ENCODE results near the gene TM4SF5.

Gene TM4SF5

DNA sequence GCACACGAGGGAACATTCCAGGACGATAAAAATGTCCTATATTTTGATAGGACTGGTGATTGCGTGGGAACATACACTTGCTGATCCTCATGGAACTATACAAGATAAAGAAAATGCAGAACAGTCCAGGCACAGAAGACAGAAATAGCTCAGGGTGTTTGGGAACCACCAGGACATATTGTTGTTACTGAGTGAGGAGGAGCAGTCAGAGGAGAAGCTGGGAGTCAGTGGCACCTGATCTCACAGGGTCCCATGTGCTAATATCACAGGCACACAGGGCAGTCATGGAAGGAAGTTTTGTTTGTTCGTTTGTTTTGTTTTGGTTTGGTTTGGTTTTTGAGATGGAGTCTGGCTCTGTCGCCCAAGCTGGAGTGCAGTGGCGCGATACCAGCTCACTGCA is 41.0 kb downstream of the TM4SF5 start:
- H3K27ac ChIP-seq (ENCODE audit: insufficient read depth in 1 of 2, low read depth in 1 of 2, low read length in 2 of 2, poor library complexity in 1 of 2, severe bottlenecking in 2 of 2): no peak overlapping the region
- no peaks in the 10 kb centered on the region for H3K9me3 ChIP-seq (ENCODE audit: control extremely low read depth in 1 of 5, control insufficient read depth in 4 of 5, insufficient read depth in 2 of 5, low read depth in 1 of 5, low read length in 4 of 5)
- WGBS (ENCODE audit: insufficient coverage): 100% methylated on average over 4 of the region's 7 CpGs
- ChIA-PET CTCF (no interaction called here), POLR2A (no interaction called here)
- peaks cover 0 to 8% (median 3%) of the 10 kb centered on the region in 5 experiments for H3K27me3 ChIP-seq (replicated peaks in 2 of 5; ENCODE audit: control insufficient read depth in 4 of 5, insufficient read depth in 5 of 5, low read length in 4 of 5)
- no peaks in the 10 kb centered on the region for H3K36me3 ChIP-seq (ENCODE audit: control insufficient read depth in 4 of 4, insufficient read depth in 4 of 4, low read length in 3 of 4)
- H3K4me1 ChIP-seq (ENCODE audit: control extremely low read depth in 1 of 4, control insufficient read depth in 4 of 4, insufficient read depth in 4 of 4, low read length in 3 of 4): peaks cover 0 to 5% (median 1%) of the 10 kb centered on the region in 4 experiments
- no peak overlapping the region for H3K4me3 ChIP-seq (ENCODE audit: control insufficient read depth in 1 of 7, extremely low read depth in 1 of 7, insufficient read depth in 4 of 7, low read depth in 2 of 7, low read length in 6 of 7)
- DNase-seq: no peak

DNA sequence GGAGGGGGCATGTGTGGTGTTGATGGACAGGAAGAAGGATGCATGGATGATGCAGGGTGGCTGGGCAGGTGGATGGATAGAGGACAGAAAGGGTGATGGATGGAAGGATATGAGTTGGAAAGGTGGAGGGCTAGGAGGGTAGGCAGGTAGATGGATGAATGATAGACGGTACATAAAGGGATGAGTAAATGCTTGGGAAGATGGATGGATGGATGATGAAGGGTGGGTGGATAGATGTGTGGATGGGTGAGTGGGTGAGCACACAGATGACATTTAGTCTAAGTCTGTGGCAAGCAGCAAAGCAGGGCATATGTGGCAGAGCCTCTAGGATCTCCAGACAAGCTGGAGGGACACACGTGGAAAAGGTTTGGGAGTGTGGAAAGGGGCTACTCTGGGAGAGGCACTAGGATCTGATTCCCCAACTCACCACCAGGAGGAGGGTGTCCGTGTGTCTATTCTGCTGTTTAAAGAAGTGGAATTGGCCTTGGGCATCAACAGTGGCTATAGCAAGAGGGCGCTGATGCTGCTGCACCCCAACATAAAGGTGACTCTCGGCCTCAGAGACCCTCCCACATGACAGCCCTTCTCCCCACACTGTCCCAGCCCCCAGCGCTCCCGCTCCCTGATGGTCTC is 43.5 kb downstream of the TM4SF5 start:
- ChIA-PET POLR2A (no interaction called here), CTCF (interaction anchor here (0.8 to 1.0 kb wide), 2 partner anchors 59 to 73 kb away, joined by 3 read pairs; no protein-coding TSS in a partner anchor)
- Histone ChIP-seq H3K27ac (ENCODE audit: insufficient read depth in 1 of 2, low read depth in 1 of 2, low read length in 2 of 2, poor library complexity in 1 of 2, severe bottlenecking in 2 of 2) (no peak overlapping the region), H3K4me3 (ENCODE audit: control insufficient read depth in 1 of 7, extremely low read depth in 1 of 7, insufficient read depth in 4 of 7, low read depth in 2 of 7, low read length in 6 of 7) (no peak overlapping the region), H3K4me1 (ENCODE audit: control extremely low read depth in 1 of 4, control insufficient read depth in 4 of 4, insufficient read depth in 4 of 4, low read length in 3 of 4) (peaks cover 0 to 4% (median 1%) of the 10 kb centered on the region in 4 experiments), H3K27me3 (replicated peaks in 2 of 5; ENCODE audit: control insufficient read depth in 4 of 5, insufficient read depth in 5 of 5, low read length in 4 of 5) (peaks cover 0 to 2% (median 0%) of the 10 kb centered on the region in 5 experiments), H3K9me3 (ENCODE audit: control extremely low read depth in 1 of 5, control insufficient read depth in 4 of 5, insufficient read depth in 2 of 5, low read depth in 1 of 5, low read length in 4 of 5) (no peaks in the 10 kb centered on the region), H3K36me3 (ENCODE audit: control insufficient read depth in 4 of 4, insufficient read depth in 4 of 4, low read length in 3 of 4) (no peaks in the 10 kb centered on the region)
- 92% methylated on average over 7 of the region's 7 CpGs for WGBS (ENCODE audit: insufficient coverage)
- DNase-seq: no peak

DNA sequence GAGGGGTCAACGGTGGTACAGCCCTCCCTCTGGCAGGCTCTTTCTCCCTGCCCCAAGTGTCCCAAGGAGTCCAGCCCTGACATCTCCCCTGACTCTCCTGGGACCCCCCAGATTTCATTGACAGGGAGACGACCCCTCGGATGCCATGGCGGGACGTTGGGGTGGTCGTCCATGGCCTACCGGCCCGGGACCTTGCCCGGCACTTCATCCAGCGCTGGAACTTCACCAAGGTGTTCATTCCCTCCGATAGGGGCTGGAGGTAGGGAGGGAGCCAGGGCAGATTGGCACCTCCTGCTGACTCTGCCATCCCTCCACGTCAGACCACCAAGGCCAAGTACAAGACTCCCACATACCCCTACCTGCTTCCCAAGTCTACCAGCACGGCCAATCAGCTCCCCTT is 45.1 kb downstream of the TM4SF5 start:
- POLR2A ChIA-PET: no interaction called here
- H3K36me3 ChIP-seq (ENCODE audit: control insufficient read depth in 4 of 4, insufficient read depth in 4 of 4, low read length in 3 of 4): no peaks in the 10 kb centered on the region

DNA sequence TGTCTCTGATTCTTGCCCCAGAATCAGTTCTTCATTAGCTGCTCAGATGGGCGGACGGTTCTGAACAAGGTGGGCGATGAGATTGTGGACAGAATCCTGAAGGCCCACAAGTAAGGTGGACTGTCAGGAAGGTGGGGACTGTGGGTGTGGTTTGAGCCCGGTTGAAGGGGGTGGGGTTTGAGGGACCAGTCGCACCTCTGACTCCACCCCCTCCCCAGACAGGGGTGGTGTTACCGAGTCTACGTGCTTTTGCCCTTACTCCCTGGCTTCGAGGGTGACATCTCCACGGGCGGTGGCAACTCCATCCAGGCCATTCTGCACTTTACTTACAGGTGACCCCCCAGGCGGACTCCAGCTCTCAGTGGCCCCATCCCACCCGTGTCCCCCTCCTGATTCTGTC is 46.6 kb downstream of the TM4SF5 start:
- ChIA-PET POLR2A (no interaction called here), CTCF (no interaction called here)
- no peaks in the 10 kb centered on the region for H3K9me3 ChIP-seq (ENCODE audit: control extremely low read depth in 1 of 5, control insufficient read depth in 4 of 5, insufficient read depth in 2 of 5, low read depth in 1 of 5, low read length in 4 of 5)
- DNase-seq: no peak
- H3K36me3 ChIP-seq (ENCODE audit: control insufficient read depth in 4 of 4, insufficient read depth in 4 of 4, low read length in 3 of 4): no peaks in the 10 kb centered on the region
- H3K4me3 ChIP-seq (ENCODE audit: control insufficient read depth in 1 of 7, extremely low read depth in 1 of 7, insufficient read depth in 4 of 7, low read depth in 2 of 7, low read length in 6 of 7): no peak overlapping the region
- no peak overlapping the region for H3K27ac ChIP-seq (ENCODE audit: insufficient read depth in 1 of 2, low read depth in 1 of 2, low read length in 2 of 2, poor library complexity in 1 of 2, severe bottlenecking in 2 of 2)
- H3K4me1 ChIP-seq (ENCODE audit: control extremely low read depth in 1 of 4, control insufficient read depth in 4 of 4, insufficient read depth in 4 of 4, low read length in 3 of 4): no peaks in the 10 kb centered on the region
- peaks cover 0 to 2% (median 0%) of the 10 kb centered on the region in 5 experiments for H3K27me3 ChIP-seq (replicated peaks in 2 of 5; ENCODE audit: control insufficient read depth in 4 of 5, insufficient read depth in 5 of 5, low read length in 4 of 5)
- WGBS (ENCODE audit: insufficient coverage): 92% methylated on average over 8 of the region's 12 CpGs

More for the DNA sequence above, 45.1 kb downstream of the TM4SF5 start:
- Histone ChIP-seq H3K27me3 (replicated peaks in 2 of 5; ENCODE audit: control insufficient read depth in 4 of 5, insufficient read depth in 5 of 5, low read length in 4 of 5) (peaks cover 0 to 2% (median 0%) of the 10 kb centered on the region in 5 experiments), H3K4me3 (ENCODE audit: control insufficient read depth in 1 of 7, extremely low read depth in 1 of 7, insufficient read depth in 4 of 7, low read depth in 2 of 7, low read length in 6 of 7) (no peak overlapping the region), H3K27ac (ENCODE audit: insufficient read depth in 1 of 2, low read depth in 1 of 2, low read length in 2 of 2, poor library complexity in 1 of 2, severe bottlenecking in 2 of 2) (no peak overlapping the region), H3K4me1 (ENCODE audit: control extremely low read depth in 1 of 4, control insufficient read depth in 4 of 4, insufficient read depth in 4 of 4, low read length in 3 of 4) (no peaks in the 10 kb centered on the region), H3K9me3 (ENCODE audit: control extremely low read depth in 1 of 5, control insufficient read depth in 4 of 5, insufficient read depth in 2 of 5, low read depth in 1 of 5, low read length in 4 of 5) (no peaks in the 10 kb centered on the region)
- CTCF ChIA-PET: no interaction called here
- no peak for DNase-seq
- WGBS (ENCODE audit: insufficient coverage): 97% methylated on average over 8 of the region's 13 CpGs

DNA sequence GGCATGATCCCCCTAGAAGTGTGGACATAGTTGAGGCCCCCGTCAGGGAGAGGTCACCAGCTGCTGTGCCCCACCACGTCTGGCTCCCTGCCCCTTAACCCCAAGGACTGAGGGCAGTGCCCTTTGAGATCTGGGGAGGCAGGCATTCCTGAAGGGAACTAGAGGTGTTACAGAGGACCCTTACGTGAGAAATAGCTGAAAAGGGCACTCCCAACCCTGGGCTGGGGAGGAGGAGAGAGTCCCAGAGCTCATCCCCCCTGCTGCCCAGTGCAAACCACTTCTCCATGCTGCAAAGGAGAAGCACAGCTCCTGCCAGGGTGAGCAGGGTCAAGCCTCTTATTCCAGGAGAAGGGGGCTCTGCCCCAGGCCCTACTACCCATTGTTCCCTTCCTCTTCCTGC is 51.1 kb downstream of the TM4SF5 start:
- WGBS (ENCODE audit: insufficient coverage): 100% methylated on average over 1 of the region's 3 CpGs
- DNase-seq: no peak

DNA sequence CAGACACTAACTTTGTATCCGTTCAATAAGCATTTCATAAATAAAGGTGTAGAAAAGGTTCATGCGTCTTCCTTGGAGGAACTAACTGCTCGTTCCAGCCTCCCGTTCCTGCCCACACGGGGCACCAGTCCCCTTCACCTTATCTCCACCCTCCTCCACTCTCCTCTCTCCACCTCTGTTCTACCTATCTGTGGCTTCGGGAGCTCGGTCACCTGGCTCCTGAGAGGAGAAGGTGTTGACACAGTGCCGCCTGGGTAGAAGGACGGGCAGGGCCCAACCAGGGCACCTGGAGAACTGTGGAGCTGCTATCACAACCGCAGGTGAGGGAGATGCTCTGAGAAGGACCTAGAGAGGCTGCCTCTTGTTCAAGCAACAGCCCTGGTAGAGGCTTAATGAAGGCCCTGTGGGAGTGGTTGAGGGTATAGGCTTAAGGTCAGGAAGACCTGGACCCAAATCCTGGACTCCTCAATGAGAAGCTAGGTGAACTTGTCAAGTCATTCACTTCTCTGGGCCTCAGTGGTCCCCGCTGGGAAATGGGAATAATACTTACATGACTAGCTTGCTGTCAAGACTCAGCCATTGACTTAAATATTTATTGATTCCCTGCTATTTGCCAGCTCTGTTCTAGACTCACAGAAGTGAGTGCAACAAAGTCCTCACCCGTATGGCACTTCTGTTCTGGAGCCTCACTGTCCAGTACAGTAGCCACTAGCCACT is 51.8 kb downstream of the TM4SF5 start:
- Histone ChIP-seq H3K4me1 (ENCODE audit: control extremely low read depth in 1 of 4, control insufficient read depth in 4 of 4, insufficient read depth in 4 of 4, low read length in 3 of 4) (no peaks in the 10 kb centered on the region), H3K4me3 (ENCODE audit: control insufficient read depth in 1 of 7, extremely low read depth in 1 of 7, insufficient read depth in 4 of 7, low read depth in 2 of 7, low read length in 6 of 7) (no peak overlapping the region), H3K27me3 (replicated peaks in 2 of 5; ENCODE audit: control insufficient read depth in 4 of 5, insufficient read depth in 5 of 5, low read length in 4 of 5) (peaks cover 0 to 2% (median 0%) of the 10 kb centered on the region in 5 experiments), H3K27ac (ENCODE audit: insufficient read depth in 1 of 2, low read depth in 1 of 2, low read length in 2 of 2, poor library complexity in 1 of 2, severe bottlenecking in 2 of 2) (no peak overlapping the region), H3K36me3 (ENCODE audit: control insufficient read depth in 4 of 4, insufficient read depth in 4 of 4, low read length in 3 of 4) (no peaks in the 10 kb centered on the region), H3K9me3 (ENCODE audit: control extremely low read depth in 1 of 5, control insufficient read depth in 4 of 5, insufficient read depth in 2 of 5, low read depth in 1 of 5, low read length in 4 of 5) (no peaks in the 10 kb centered on the region)
- 90% methylated on average over 6 of the region's 12 CpGs for WGBS (ENCODE audit: insufficient coverage)
- DNase-seq: no peak
- ChIA-PET POLR2A (no interaction called here), CTCF (interaction anchor here (1.2 to 1.3 kb wide), 2 partner anchors 17 to 19 kb away, joined by 3 read pairs; no protein-coding TSS in a partner anchor)

More for the DNA sequence above, 51.1 kb downstream of the TM4SF5 start:
- Histone ChIP-seq H3K4me1 (ENCODE audit: control extremely low read depth in 1 of 4, control insufficient read depth in 4 of 4, insufficient read depth in 4 of 4, low read length in 3 of 4) (no peaks in the 10 kb centered on the region), H3K9me3 (ENCODE audit: control extremely low read depth in 1 of 5, control insufficient read depth in 4 of 5, insufficient read depth in 2 of 5, low read depth in 1 of 5, low read length in 4 of 5) (no peaks in the 10 kb centered on the region), H3K4me3 (ENCODE audit: control insufficient read depth in 1 of 7, extremely low read depth in 1 of 7, insufficient read depth in 4 of 7, low read depth in 2 of 7, low read length in 6 of 7) (no peak overlapping the region), H3K27me3 (replicated peaks in 2 of 5; ENCODE audit: control insufficient read depth in 4 of 5, insufficient read depth in 5 of 5, low read length in 4 of 5) (peaks cover 0 to 2% (median 0%) of the 10 kb centered on the region in 5 experiments), H3K27ac (ENCODE audit: insufficient read depth in 1 of 2, low read depth in 1 of 2, low read length in 2 of 2, poor library complexity in 1 of 2, severe bottlenecking in 2 of 2) (no peak overlapping the region), H3K36me3 (ENCODE audit: control insufficient read depth in 4 of 4, insufficient read depth in 4 of 4, low read length in 3 of 4) (no peaks in the 10 kb centered on the region)
- ChIA-PET CTCF (interaction anchor here (1.3 kb wide), 1 partner anchor 18 kb away, joined by 3 read pairs; no protein-coding TSS in a partner anchor), POLR2A (no interaction called here)

DNA sequence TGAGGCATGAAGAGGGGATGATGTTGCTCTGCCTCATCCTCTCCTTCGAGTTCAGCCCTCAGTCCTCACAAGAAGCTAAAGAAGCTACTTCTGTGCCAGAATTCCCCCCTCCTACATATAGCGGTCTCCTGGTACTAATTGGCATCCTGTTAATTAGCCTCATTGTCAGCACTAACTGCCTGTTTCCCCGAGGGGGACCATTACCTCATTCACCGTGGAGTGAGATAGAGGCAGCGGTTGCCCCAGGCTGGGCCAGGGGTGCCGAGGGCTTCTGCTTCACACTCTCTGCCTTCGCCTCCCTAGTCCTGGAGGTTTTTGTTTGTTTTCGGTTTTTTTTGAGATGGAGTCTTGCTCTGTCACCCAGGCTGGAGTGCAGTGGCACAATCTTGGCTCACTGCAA is 55.7 kb downstream of the TM4SF5 start:
- no peaks in the 10 kb centered on the region for H3K4me1 ChIP-seq (ENCODE audit: control extremely low read depth in 1 of 4, control insufficient read depth in 4 of 4, insufficient read depth in 4 of 4, low read length in 3 of 4)
- WGBS (ENCODE audit: insufficient coverage): 67% methylated on average over 2 of the region's 8 CpGs
- H3K27me3 ChIP-seq (replicated peaks in 2 of 5; ENCODE audit: control insufficient read depth in 4 of 5, insufficient read depth in 5 of 5, low read length in 4 of 5): peaks cover 0 to 2% (median 0%) of the 10 kb centered on the region in 5 experiments
- DNase-seq: no peak
- POLR2A ChIA-PET: no interaction called here
- no peaks in the 10 kb centered on the region for H3K36me3 ChIP-seq (ENCODE audit: control insufficient read depth in 4 of 4, insufficient read depth in 4 of 4, low read length in 3 of 4)
- H3K4me3 ChIP-seq (ENCODE audit: control insufficient read depth in 1 of 7, extremely low read depth in 1 of 7, insufficient read depth in 4 of 7, low read depth in 2 of 7, low read length in 6 of 7): no peak overlapping the region
- H3K9me3 ChIP-seq (ENCODE audit: control extremely low read depth in 1 of 5, control insufficient read depth in 4 of 5, insufficient read depth in 2 of 5, low read depth in 1 of 5, low read length in 4 of 5): no peaks in the 10 kb centered on the region
- CTCF ChIA-PET: no interaction called here
- no peak overlapping the region for H3K27ac ChIP-seq (ENCODE audit: insufficient read depth in 1 of 2, low read depth in 1 of 2, low read length in 2 of 2, poor library complexity in 1 of 2, severe bottlenecking in 2 of 2)
